ENCODE measurements around the gene OR6N1.

OR6N1 gene, protein sequence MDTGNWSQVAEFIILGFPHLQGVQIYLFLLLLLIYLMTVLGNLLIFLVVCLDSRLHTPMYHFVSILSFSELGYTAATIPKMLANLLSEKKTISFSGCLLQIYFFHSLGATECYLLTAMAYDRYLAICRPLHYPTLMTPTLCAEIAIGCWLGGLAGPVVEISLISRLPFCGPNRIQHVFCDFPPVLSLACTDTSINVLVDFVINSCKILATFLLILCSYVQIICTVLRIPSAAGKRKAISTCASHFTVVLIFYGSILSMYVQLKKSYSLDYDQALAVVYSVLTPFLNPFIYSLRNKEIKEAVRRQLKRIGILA
- total RNA-seq: 0 reads per million in 3 experiments

DNA sequence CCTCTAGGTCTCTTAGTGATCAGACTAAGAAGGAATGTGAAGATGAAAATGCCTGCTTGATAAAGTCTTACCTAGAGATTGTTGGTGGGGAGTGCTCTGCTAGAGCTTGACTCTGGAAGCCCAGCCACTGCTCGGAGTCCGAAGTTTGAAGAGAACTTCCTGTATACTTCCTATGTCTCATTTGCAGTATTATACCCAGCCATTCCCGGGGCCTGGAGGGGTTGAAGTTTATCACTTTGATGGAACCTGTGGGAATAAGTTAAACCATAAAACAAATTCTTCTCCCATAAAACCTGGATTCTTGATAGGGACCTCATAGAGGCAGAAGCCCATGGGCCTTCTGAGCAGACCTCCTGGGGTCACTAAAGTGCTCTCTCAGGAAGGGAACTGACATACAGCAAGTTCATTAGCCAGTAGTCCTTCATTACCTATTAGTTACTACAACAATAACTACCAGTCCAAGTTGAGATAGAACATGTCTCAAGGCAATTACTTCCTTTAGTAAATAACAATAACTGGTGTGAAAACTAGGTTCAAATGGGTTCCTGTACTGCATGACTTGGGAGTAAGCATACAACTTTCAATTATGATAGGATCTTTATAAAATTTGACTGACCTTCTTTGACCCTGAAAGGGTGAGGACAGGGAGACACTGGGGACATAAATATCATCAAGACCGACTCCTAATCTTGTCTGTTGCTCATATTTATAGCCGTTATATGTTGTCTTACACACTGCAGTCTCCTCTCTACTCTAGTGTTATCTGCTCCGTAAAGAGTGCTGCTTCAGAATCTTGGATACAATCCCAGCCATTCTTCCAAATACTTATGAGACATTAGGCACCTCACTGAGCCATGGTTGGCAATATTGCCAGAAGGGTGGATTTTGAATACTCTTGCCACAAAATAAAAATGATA lies at the start of gene OR6N1:
OR6N1 (minus strand) TSS at position 246 of the 917 bp plus-strand sequence. CDS start 5,513 bp downstream, outside the sequence.
- DNase-seq: no peak

DNA sequence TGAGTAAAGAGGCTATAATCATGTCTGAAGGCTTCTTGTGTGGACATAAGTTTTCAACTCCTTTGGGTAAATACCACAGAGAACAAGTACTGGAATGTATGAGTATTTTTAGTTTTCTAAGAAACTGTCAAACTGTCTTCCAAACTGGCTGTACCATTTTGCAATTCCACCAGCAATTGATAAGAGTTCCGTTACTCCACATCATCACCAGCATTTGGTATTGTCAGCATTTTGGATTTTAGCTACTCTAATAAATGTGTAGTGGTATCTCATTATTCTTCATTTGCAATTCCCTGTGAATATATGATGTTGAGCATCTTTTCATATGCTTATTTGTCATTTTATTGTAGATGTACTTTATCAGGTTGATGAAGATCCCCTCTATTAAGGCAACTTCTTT lies 49.7 kb upstream of the OR6N1 start:
- DNase-seq: no peak

DNA sequence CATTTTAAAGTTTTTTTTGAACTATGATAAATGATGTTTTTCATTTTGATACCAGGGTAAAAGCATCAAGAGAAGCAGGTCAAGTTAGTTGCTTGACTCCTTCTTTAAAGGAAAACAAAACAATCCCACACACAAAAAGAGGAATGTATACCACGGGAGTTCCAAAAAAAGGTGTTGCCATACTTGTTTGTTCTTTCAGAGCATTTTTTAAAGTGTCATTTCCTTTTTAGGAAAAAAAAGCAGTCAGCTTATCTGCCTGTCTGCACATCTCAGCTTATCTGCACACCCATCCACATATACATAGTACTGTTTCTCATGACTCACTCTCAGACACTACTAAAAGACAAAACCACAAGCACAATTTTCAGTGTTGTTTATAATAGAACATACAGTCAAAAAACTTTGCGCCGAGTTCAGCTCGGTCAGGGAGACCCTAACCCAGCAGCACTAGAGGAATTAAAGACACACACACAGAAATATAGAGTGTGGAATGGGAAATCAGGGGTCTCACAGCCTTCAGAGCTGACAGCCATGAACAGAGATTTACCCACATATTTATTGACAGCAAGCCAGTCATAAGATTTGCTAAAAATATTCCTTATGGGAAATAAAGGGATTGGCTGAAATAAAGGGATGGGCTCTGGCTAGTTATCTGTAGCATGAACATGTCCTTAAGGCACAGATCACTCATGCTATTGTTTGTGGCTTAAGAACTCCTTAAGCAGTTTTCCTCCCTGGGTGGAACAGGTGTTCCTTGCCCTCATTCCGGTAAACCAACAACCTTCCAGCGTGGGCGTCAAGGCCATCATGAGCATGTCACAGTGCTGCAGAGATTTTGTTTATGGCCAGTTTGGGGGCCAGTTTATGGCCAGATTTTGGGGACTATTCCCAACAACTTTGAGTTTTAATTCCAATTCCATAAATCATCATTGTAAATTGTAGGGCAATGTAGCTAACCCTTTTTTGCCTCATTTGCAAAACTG lies 47.8 kb upstream of the OR6N1 start:
- peak; percentile 14 for DNase-seq

DNA sequence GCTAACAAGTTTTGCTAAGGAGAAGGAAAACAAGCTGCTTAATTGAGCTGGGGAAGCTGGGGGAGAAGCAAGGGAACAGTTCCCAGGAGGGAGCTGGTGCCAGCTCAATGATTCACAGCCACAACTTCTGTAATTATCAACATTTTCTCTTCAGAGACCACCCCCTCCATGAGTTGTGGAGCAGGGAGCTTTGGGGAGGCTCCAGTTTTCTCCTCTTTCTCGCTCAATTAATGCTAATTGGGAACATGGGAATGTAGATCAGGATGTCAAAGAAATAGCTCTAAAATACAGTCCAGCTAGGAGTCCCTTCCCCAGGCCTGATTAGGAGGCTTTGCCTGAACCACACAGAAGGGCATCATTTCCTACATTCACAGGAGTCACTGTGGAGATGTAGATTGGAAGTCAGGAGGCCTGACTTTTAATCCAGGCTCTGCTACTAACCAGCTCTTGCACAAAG lies 47.0 kb upstream of the OR6N1 start:
- DNase-seq: no peak

DNA sequence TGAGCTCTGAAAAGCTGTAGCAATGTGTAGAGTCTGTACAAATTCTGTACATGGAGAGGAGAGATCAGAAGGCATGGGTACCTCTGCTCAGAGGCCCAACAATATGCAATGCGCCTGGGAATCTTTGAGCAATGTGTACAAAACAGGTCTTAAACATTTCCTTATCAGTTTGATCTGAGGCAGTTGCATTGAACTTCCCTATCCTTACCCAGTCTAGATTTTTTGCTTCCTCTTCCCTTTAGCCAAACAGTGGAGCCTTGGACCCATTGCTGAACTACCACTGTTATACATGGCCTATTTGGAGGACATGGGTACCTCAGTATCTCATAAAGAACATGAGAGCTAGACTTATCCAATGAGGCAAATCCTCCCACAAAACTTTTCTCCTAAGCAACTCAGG lies 46.6 kb upstream of the OR6N1 start:
- DNase-seq: no peak

DNA sequence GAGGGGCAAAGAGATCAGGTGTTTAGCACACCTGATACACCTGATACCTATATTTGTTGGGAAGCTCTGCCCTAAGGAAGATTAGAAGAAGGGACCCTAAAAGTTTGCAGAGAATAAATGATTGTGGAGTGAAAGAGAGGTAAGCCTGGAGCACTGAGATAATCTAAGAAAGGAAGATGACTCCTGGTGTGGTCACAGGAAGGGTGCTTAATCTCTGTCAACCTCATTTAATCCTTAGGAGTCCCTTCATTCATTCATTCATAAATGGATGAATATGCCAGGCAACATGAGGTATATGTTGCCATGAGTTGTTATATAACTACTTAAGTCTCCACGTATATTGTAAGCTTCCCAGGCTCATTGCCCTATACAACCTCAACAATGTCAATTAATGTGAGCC lies 43.0 kb upstream of the OR6N1 start:
- DNase-seq: no peak

DNA sequence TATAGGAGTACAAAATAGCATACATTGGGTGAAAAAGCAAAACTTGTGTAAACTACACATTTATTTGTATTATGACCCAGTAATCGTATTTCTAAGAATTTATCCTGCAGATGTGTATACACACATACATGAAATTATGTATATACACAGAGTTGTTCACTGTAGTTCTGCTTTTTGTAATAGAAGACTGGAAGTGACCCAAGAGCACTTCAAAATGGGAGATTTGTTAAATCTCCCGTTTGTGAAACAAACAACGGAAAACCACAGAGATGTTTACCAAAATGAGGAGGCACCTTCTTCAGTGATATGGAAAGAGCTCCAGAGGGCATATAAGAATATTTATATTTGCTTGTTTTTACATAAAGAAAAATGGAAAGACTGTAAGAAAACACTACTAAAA lies 41.2 kb upstream of the OR6N1 start:
- no peak for DNase-seq

DNA sequence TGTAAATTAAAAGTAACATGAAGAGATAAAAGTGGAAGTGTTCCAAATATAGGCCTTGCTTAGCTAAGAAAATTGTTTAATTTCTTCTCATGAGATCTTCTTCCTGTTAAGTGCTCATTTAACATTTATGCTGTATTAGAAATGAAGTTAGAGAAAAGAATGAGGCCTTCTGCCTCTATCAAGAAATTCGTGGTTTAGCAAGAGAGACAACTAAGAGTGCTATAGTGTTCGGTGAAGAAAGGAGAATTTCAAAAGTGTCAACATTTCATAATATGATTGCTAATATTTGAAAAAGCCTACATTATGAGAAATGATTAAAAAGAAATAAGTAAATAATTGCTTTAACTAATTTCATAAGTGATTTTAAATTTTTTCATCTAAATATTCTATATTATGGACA lies 40.3 kb upstream of the OR6N1 start:
- DNase-seq: no peak

DNA sequence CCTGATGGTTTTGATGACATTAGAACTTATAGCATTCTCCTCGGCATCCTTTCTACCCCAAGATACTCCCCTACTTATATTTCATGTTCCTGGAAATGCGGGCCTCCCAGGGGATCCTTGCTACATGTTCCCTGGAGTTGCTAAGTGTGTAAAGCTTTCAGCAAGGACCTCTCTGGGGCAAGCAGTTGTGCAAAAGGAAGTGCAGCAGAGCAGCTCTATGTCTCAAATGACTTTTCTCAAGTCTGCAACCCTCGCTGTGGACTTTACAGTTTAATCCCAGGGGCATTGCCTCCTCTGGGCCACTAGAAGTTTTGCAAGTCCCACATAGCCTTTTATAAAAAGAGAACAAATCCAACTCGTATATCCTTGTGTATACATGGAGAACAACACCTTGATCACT lies 38.3 kb upstream of the OR6N1 start:
- no peak for DNase-seq

DNA sequence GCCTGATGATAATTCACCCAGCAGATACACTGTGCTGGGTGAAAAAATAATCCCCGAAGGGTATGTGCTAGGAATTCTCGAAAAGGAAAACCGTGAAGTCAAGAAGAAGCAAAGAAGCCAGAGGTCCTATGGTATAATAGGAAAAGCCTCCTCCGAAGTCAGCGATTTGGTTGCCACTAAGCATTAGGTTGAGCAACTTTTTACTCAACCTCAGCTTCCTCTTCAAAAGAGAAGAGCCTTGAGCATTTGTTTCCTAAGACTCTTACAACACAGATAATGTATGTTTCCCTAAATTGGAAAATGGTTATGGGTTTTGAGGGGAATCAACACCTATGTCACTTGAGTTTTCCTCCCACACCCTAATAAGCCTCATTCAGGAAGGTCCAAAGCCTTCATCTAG lies 37.9 kb upstream of the OR6N1 start:
- DNase-seq: no peak

DNA sequence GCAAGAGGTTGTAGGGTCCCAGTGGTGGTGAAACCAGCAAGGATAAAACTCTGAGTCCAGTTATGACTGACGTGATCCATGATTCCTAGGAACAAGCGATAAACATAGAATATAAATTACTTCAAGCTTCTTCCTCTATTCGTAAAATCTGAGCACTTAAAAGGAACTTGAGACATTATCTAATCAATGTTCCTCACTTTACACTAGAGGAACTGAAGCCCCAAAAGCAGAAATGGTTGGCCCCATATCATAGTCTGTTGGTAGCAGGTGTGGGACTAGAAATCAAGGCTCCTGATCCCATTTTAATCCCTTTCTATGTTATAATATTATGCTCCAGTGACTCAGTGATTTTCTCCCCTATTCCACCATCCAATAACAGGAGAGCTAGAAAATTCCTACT lies 37.3 kb upstream of the OR6N1 start:
- DNase-seq: no peak

DNA sequence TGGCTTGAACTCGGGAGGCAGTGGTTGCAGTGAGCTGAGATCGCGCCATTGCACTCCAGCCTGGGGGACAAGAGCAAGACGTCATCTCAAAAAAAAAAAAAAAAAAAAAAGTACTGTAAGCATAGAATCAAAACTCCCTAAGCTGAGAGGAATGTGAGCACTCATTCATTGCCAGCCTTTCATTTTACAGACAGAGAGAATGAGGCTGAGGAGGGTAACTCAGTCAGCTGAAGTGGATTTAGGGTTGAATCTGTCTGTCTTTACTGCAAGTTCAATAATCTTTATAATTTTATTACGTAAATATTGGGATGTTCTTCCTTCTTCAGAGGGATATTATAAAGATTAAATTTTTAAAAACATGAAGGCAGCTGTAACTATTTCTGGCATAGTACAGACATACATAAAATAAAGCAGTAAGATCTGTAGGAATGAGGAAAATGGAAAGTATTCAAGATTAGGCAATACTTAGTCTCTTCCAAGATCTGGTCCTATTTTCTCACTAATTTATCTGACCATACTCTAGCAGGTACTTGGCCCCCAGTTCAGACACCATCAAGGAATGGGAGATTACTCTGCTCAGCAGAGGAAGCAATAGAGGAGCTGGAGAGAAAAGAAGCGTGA lies 35.0 kb upstream of the OR6N1 start:
- no peak for DNase-seq

DNA sequence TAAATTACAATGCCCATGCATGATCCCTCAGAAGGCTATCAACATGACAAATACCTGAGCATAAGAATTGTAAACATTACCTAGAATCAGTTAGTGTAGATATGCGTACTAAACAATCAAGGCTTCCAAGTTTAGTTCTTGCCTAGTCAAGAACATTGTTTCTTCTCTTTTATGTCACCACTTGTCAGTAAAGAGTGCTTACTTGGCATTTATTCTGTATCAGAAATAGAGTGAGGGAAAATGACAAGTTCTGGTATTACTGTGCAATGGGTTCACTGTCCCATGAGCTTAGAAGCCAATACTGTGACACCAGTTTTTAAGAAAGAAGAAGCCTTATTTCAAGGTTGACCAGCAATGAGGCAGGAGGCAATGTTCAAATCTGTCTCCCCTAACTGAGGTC lies 31.7 kb upstream of the OR6N1 start:
- no peak for DNase-seq

DNA sequence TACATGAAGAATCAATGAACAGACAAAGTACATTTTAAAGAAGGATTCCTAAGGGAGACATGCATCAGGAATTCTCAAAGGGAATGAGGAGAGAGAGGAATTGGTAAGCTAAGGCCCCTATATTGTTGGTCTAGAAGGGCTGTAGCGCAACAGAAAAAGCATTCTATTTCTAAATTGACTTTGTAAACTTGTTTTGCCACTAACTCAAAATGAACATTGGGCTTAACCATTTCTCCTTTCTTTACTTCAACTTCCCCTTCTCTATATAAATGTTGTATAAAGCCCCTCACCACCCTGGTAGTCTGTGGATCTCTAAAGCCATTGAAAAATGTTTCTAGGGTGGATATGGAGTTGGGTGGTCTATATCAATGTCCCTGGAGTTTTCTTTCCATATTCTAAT lies 29.4 kb upstream of the OR6N1 start:
- DNase-seq: no peak

DNA sequence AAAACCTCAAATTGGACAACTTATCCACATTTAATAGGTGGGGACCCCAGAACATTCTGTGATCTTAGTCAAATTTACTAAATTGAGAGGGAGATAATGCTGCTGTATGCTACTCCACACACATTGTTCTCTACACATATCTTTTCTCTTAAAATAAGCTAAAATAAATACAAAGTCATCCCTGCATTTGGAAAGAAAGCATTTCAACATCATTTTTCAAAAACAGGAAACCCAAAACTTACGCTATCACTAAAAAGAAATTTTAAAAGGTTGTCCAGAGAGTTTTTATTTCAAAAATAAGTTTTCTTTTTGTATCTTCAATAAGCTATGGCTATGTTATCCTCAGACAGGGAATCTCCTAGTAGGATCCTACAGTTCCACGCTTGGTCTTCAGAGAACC lies 28.5 kb upstream of the OR6N1 start:
- DNase-seq: no peak

DNA sequence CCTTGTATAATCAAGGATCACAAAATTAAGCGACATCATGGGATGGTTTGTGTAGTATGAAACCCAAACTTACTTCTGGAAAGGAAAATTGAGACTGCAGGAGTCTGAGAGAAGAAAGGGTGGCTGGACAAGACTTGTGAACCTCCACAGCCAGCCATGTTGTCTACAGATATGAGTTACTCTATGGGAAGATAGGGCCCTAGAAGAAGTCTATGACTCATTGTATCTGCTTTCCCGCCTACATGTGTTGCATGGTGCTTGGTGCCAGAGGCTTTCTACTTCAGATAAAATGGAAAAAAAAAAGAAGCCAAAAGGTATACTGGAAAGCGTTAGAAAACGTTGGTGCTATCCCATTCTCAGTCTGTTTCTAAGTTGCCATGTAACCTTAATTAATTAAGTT lies 27.7 kb upstream of the OR6N1 start:
- DNase-seq: no peak

DNA sequence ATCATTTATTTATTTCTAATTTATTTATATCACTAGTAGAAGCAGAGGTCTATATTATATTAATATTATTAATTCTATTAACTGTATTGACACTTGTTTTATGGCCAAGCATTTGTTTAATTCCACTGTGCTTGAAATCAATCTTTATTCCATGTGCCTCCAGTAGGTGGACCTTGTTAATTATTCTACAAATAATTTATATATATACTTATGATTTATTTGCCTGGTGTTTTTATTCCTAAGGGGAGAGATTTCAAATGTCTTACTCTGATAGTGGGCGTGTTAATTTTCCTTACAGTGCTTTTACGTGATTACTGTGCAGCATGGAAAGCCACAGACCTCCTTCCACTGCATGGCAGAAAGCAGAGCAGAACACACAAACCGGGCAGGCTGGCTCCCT lies 26.5 kb upstream of the OR6N1 start:
- DNase-seq: no peak

DNA sequence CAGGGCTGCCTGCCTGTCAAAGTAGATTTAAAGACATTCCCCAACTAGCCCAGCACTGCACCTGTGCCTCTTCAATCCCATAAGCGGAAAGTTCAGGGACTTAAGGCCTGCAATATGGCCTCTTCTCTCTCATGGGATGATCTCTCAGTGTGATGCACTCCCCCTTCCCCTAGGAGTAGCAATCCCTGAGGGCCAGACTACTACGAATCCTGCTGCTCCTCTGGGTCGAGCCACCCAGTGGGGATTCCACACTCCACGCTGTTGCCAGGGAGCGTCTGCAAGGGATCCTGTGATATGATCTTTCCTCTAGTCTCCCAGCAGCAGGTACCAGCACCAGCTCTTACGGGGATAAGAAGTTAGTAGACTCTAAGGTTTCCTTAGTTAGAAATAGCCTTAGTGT lies 22.3 kb upstream of the OR6N1 start:
- no peak for DNase-seq

DNA sequence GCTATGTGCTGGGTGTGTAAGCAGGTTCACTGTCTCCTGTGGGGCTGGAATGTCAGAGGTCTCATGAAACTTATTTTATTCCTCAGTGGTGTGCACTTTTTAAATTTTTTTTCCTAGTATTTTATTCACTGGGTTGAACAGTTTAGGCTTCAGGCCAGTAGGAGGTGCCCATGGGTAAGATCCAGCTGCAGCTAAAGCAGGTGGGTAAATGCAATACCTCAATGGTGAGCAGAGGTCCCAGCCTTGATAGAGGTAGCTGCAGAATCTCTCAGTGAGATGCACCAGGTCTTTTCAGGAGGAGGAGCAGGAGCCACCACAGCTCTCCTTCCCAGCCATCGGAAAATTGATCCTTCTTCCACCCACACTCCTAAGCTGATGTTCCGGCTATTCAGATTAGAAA lies 21.6 kb upstream of the OR6N1 start:
- DNase-seq: peak; percentile 17

DNA sequence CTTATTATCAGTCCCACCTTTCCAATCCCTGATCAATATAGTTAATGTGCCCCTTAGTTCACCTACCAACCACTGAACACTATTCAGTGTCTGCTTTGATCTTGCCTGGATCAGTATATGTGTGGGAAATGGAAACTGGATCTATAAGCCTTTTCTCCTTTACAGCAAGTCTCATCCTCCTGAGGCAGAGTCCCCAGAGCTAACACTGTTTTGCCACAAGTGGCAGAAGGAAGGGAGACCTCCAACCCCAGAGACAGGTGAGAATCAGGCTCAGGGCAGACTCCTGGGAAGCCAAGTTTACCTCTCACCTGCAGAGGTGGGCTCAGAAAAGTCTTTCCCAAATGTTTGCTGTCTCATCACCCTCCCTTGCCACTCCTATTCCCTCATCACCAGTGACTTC lies 9.1 kb upstream of the OR6N1 start, which contains the start of gene OR6N2:
OR6N2 (minus strand) TSS at position 101 of the 400 bp plus-strand sequence. CDS start 3,569 bp downstream, outside the sequence.
- DNase-seq: no peak

DNA sequence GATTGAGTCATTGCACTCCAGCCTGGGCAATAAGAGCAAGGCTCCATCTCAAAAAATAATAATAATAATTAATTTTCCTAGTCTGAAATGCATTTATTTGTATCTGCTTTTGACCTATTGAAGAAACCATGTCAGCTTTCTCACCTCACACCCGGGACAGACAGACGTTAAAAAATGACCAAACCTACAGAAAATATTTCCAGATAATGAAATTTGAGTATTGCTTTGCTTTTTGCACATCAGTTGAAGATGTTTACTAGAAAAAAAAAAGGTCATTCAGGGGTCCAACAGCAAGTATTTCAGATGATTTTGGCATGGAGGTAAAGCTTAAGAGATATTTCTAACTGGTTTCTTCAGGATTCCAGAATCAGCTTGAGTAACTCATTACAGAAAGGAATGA lies 17.6 kb downstream of the OR6N1 start, which contains the start of gene OR6K6:
OR6K6 (plus strand) TSS at position 301 of the 400 bp plus-strand sequence. CDS start 168 bp downstream, outside the sequence.
- no peak for DNase-seq

DNA sequence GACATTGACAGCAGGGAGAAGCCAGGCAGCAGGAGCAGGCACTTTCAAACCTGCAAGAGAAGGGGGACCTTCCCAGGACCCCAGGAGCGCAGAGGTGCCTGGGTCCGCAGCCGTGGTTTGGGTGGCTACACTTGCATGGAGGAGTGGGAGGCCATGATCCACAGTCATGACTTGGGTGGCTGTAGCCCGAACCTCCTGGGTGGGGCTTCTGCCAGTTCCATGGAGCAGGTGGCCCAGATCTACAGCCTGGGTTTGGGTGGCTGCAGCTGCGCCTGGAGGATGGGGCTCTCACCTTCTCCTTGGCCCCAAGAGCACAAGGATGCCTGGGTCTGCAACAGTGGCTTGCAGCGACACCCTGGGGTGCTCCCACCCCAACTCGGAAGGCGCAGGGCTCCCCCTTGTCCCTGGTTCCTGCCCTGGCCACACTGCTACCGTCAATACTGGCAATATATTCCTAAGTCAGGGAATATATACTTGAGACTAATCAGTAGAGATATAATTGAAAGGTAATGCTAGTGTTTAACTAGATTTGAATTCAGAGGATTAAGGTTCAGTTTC lies 19.8 kb downstream of the OR6N1 start:
- DNase-seq: no peak
